H1 (cell line): Measurements from ENCODE around the gene NOC3L. TPM values are rescaled to one million over a fixed set of nuclear protein-coding genes. Genes with fewer than 3 reads are reported as not detected.

ENCODE experiments used
- CTCF ChIP-seq, 3 experiments: IDR thresholded peaks; 1 replicate in 2 of 3; 2 replicates in 1 of 3; pipeline versions ENCODE4 v1.5.1 to v1.6.1; 2011; ENCODE audit warnings: low read length in 3 of 3, mild to moderate bottlenecking in 3 of 3, inconsistent platforms in 2 of 3, low read depth in 1 of 3, moderate library complexity in 1 of 3; ENCODE audit not compliant: insufficient read depth in 1 of 3; ENCODE audit errors: control extremely low read depth in 1 of 3
- EGR1 ChIP-seq: IDR thresholded peaks from 2 replicates; pipeline ENCODE4 v1.6.1; 2011; ENCODE audit warnings: low read depth, low read length, borderline replicate concordance
- EZH2 ChIP-seq: fragments of 200-600 bp; sonication (generic); IDR thresholded peaks from 2 replicates; pipeline ENCODE4 v1.7.1; 2012; ENCODE audit warnings: low read depth, mild to moderate bottlenecking, moderate library complexity, low read length, inconsistent platforms; ENCODE audit not compliant: severe bottlenecking
- polyA plus RNA-seq, 7 experiments: library from polyadenylated mRNA; depleted of rRNA in 3 of 7; stranded (reverse) in 5 of 7; unstranded in 2 of 7; fragments of >200 nt in 5 of 7; fragments of 200-250 nt in 2 of 7; gene quantifications; 1 replicate in 5 of 7; 2 replicates in 1 of 7; 4 replicates in 1 of 7; pipeline versions ENCODE4 v1.2.1 to v1.2.3, GENCODE V29; 2011 to 2013; ENCODE audit warnings: missing spikeins in 2 of 7, mixed read lengths in 2 of 7
- total RNA-seq: library from RNA; stranded (reverse); fragmentation: NEBNext Ultra II Directional; extraction: Animal tissue kit (Norgen Biotek cat#: 25700); gene quantifications from 2 replicates; pipeline ENCODE4 v1.2.1, GENCODE V29; 2021

The NOC3L gene
- total and polyA plus RNA-seq, 2 of the 8 experiments (the other 6 are each of a cell fraction or from before 2014, with no cell fraction given) = 7.1 to 39.1 TPM

- no peak for TF ChIP-seq CTCF (IDR thresholded peaks at IDR 0.05; ENCODE audit: control extremely low read depth in 1 of 3, insufficient read depth in 1 of 3, low read depth in 1 of 3, low read length in 3 of 3)
- no peak for TF ChIP-seq EGR1
- TF ChIP-seq EZH2 = no peak
These were observed 68.6 kb downstream of the NOC3L start (continued) for GRCh38 chr10:94294168-94294567.
